GM12878 (cell line): ENCODE results near the gene NUDT5. TPM values are rescaled to one million over a fixed set of nuclear protein-coding genes. Genes with fewer than 3 reads are reported as not detected.
"Not testable (repeated sequence)": the region's sequence is repeated elsewhere in the genome, so short reads cannot be mapped to it uniquely, and the experiment has no call there.

Experiments used
- ATAC-seq: fragments of 200-7000 bp; cut with Tn5 transposase; 3 replicates; pipeline ENCODE4 v1.9.1; 2020; ENCODE audit warnings: mild to moderate bottlenecking, moderate library complexity
- BruUV-seq: library from RNA; stranded (reverse); fragments of 400-500 nt; replicated peaks from 2 replicates; lab custom pipeline; 2021; lab: Mats Ljungman, UMichigan
- CTCF ChIA-PET: fragments of 300-600 bp; sonication (Branson Sonifier 250); formaldehyde crosslinking; extraction: SDS; loops from one replicate; lab custom pipeline; 2021; ENCODE audit warnings: inconsistent platforms; lab: Yijun Ruan, JAX
- POLR2A ChIA-PET: fragments of 350-600 bp; formaldehyde crosslinking; extraction: SDS; loops from one replicate; lab custom pipeline; 2021; ENCODE audit warnings: inconsistent platforms; lab: Charles Lee
- RAD21 ChIA-PET: fragments of 300-600 bp; sonication (Branson Sonifier 250); formaldehyde crosslinking; loops from one replicate; lab custom pipeline; 2023; ENCODE audit warnings: antibody characterized with exemption; ENCODE audit not compliant: unreplicated experiment; lab: Charles Lee
- SMC1A ChIA-PET: fragments of 300-600 bp; sonication (Branson Sonifier 250); formaldehyde crosslinking; loops from one replicate; lab custom pipeline; 2023; ENCODE audit not compliant: unreplicated experiment, uncharacterized antibody; lab: Charles Lee
- DNase-seq: peaks from one replicate; pipeline ENCODE4 v3.0.0-alpha.2; 2011; ENCODE audit warnings: low read depth, low spot score
- FAIRE-seq: peaks from 3 replicates; lab custom pipeline; 2011; peaks lifted over from hg19 to GRCh38; lab: Jason Lieb, UNC
- H2AFZ ChIP-seq: 2 replicates; pipeline ENCODE4 v1.6.0; 2011; ENCODE audit warnings: low read depth, low read length, control low read depth; ENCODE audit not compliant: control insufficient read depth
- H3K27ac ChIP-seq: 2 replicates; pipeline ENCODE4 v1.5.1; 2011; ENCODE audit warnings: control low read depth; ENCODE audit not compliant: control insufficient read depth, insufficient read depth
- H3K27me3 ChIP-seq, 2 experiments: replicated peaks in 1 of 2; 2 replicates each; pipeline versions ENCODE4 v1.6.0 to v1.6.1; 2011; ENCODE audit warnings: low read length in 1 of 2; ENCODE audit not compliant: control insufficient read depth in 2 of 2, insufficient read depth in 2 of 2
- H3K36me3 ChIP-seq, 2 experiments: 2 replicates each; pipeline ENCODE4 v1.5.1; 2011; ENCODE audit warnings: low read length in 1 of 2; ENCODE audit not compliant: control insufficient read depth in 2 of 2, insufficient read depth in 2 of 2
- H3K4me1 ChIP-seq: 2 replicates; pipeline ENCODE4 v1.6.1; 2011; ENCODE audit warnings: mild to moderate bottlenecking, low read length, moderate library complexity, mixed read lengths; ENCODE audit not compliant: control insufficient read depth, insufficient read depth
- H3K4me2 ChIP-seq: 2 replicates; pipeline ENCODE4 v1.6.0; 2011; ENCODE audit warnings: control low read depth; ENCODE audit not compliant: control insufficient read depth, insufficient read depth
- H3K4me3 ChIP-seq: fragments of 200-600 bp; sonication (generic); 2 replicates; pipeline ENCODE4 v1.5.1; 2016
- H3K79me2 ChIP-seq: 2 replicates; pipeline ENCODE4 v1.6.0; 2011; ENCODE audit warnings: low read length; ENCODE audit not compliant: control insufficient read depth, insufficient read depth
- H3K9ac ChIP-seq: 2 replicates; pipeline ENCODE4 v1.8.0; 2011; ENCODE audit warnings: low read length, control low read depth, mixed read lengths; ENCODE audit not compliant: control insufficient read depth, insufficient read depth
- H3K9me3 ChIP-seq: replicated peaks from 3 replicates; pipeline ENCODE4 v1.5.1; 2011; ENCODE audit warnings: mild to moderate bottlenecking, low read length; ENCODE audit not compliant: control insufficient read depth, insufficient read depth
- H4K20me1 ChIP-seq: 2 replicates; pipeline ENCODE4 v1.6.0; 2011; ENCODE audit not compliant: control insufficient read depth, insufficient read depth
- CEBPB ChIP-seq, 2 experiments: fragments of 150-350 bp in 1 of 2; IDR thresholded peaks; 2 replicates each; pipeline ENCODE4 v1.6.1; 2012 to 2014; ENCODE audit warnings: low read depth in 2 of 2, low read length in 2 of 2, borderline replicate concordance in 1 of 2, inconsistent platforms in 1 of 2
- FOS ChIP-seq: IDR thresholded peaks from 3 replicates; pipeline ENCODE4 v1.6.1; 2011; ENCODE audit warnings: borderline replicate concordance; ENCODE audit not compliant: insufficient read length; ENCODE audit errors: extremely low read depth
- KAT2A ChIP-seq: conservative IDR thresholded peaks from 2 replicates; pipeline ENCODE4 v1.6.1; 2011; ENCODE audit warnings: low read depth, low read length; ENCODE audit not compliant: control insufficient read depth
- KLF5 ChIP-seq: fragments of 450-650 bp; IDR thresholded peaks from 2 replicates; pipeline ENCODE4 v1.6.1; 2014; ENCODE audit warnings: mild to moderate bottlenecking; ENCODE audit not compliant: partially characterized antibody
- TAF1 ChIP-seq: IDR thresholded peaks from 2 replicates; pipeline ENCODE4 v1.6.1; 2011; ENCODE audit warnings: mild to moderate bottlenecking, low read depth, low read length, borderline replicate concordance
- WRNIP1 ChIP-seq: IDR thresholded peaks from 2 replicates; pipeline ENCODE4 v1.6.1; 2011; ENCODE audit warnings: low read depth, low read length, improper control_type of control experiment, borderline replicate concordance
- YBX1 ChIP-seq: fragments of 450-650 bp; IDR thresholded peaks from 2 replicates; pipeline ENCODE4 v1.6.1; 2016; ENCODE audit warnings: antibody characterized with exemption
- ZNF274 ChIP-seq: IDR thresholded peaks from one replicate; pipeline ENCODE4 v1.8.0; 2011; ENCODE audit not compliant: insufficient read length, insufficient read depth
- WGBS: methylation state at CpG from one replicate; pipeline ENCODE4 v1.1.6; 2016; ENCODE audit warnings: low lambda C conversion rate; ENCODE audit not compliant: insufficient replicate concordance, insufficient coverage; ENCODE audit errors: missing lambda C conversion rate; 5-methylcytosine and 5-hydroxymethylcytosine counted together
- in situ Hi-C: fragments of 300-500 bp; cut with MboI; formaldehyde crosslinking; loops from 9 replicates; pipeline ENCODE4 v1.14.3; 2018; ENCODE audit warnings: mixed read lengths
- intact Hi-C: fragments of 100-400 bp; cut with micrococcal nuclease; formaldehyde crosslinking; loops from one replicate; pipeline ENCODE4 v1.14.2; 2022; ENCODE audit not compliant: unreplicated experiment
- polyA plus RNA-seq, 11 experiments: library from polyadenylated mRNA; depleted of rRNA in 4 of 11; unstranded in 6 of 11; stranded (reverse) in 5 of 11; fragments of >200 nt; fragmentation: Nextera tagmentation in 4 of 11; fragmentation: Illumina TruSeq in 1 of 11; extraction: Ambion mirVana in 4 of 11; extraction: Trizol in 1 of 11; gene quantifications; 1 replicate in 1 of 11; 2 replicates in 10 of 11; pipeline versions ENCODE4 v1.2.1 to v1.2.3, GENCODE V29; 2011 to 2016; ENCODE audit warnings: inconsistent platforms in 2 of 11, missing spikeins in 2 of 11, low read depth in 1 of 11
- total RNA-seq, 4 experiments: library from RNA; depleted of rRNA in 3 of 4; stranded (reverse); fragments of >200 nt in 3 of 4; fragmentation: Illumina TruSeq in 1 of 4; extraction: Trizol in 1 of 4; gene quantifications; 2 replicates each; pipeline versions ENCODE4 v1.2.1 to v1.2.3, GENCODE V29; 2013 to 2021
- TF ChIP-seq, protein P1 (sequence below): IDR thresholded peaks from 2 replicates; pipeline ENCODE4 v1.6.1; 2012; ENCODE audit warnings: low read depth, low read length, improper control_type of control experiment
- TF ChIP-seq, protein P2 (sequence below): IDR thresholded peaks from 2 replicates; pipeline ENCODE4 v1.6.1; 2012; ENCODE audit warnings: mild to moderate bottlenecking, low read depth, low read length

The NUDT5 gene
- total and polyA plus RNA-seq, 10 of the 15 experiments (the other 5 are each of a cell fraction or from before 2014, with no cell fraction given): 74.1 to 345 (median 153) TPM

DNA sequence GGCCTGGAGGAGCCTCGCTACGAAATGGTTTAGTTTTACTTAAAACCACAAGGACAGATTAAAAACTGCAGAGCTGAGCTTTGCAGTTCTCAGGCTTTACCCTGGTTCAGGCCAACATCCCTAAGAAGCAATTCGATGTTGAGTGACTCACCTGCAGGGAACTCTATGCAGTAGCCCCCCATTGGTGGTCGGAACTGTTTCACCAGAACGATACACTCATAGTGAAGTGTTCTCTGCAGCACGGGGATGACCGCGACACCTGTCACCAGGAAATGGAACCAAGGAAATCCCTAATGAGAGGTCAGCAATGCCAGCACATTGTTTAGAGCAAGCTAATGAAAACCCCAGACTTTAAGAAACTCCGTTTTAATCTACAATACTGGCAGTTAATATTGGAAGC lies 18.0 kb downstream of the NUDT5 start:
- DNase-seq: no peak
- Histone ChIP-seq H3K4me2 (no peak overlapping the region), H3K4me1 (no peaks in the 10 kb centered on the region), H4K20me1 (no peaks in the 10 kb centered on the region), H3K79me2 (no peaks in the 10 kb centered on the region), H3K9me3 (no peaks in the 10 kb centered on the region), H2AFZ (no peak overlapping the region), H3K27ac (no peak overlapping the region), H3K4me3 (no peak overlapping the region), H3K36me3 (peaks cover 6 to 20% of the 10 kb centered on the region in 2 experiments), H3K27me3 (no peaks in the 10 kb centered on the region), H3K9ac (no peak overlapping the region)
- intact Hi-C loops (no loop called here), in situ Hi-C loops (no loop called here)
- ChIA-PET RAD21 (no interaction called here), SMC1A (no interaction called here), CTCF (no interaction called here), POLR2A (no interaction called here)
- TF ChIP-seq, protein P1, sequence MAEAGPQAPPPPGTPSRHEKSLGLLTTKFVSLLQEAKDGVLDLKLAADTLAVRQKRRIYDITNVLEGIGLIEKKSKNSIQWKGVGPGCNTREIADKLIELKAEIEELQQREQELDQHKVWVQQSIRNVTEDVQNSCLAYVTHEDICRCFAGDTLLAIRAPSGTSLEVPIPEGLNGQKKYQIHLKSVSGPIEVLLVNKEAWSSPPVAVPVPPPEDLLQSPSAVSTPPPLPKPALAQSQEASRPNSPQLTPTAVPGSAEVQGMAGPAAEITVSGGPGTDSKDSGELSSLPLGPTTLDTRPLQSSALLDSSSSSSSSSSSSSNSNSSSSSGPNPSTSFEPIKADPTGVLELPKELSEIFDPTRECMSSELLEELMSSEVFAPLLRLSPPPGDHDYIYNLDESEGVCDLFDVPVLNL: no peak
- TF ChIP-seq KAT2A: no peak
- TF ChIP-seq ZNF274: no peak
- TF ChIP-seq CEBPB (IDR thresholded peaks at IDR 0.05; ENCODE audit: borderline replicate concordance in 1 of 2, low read depth in 2 of 2, low read length in 2 of 2): no peak
- no peak for TF ChIP-seq FOS
- TF ChIP-seq YBX1: no peak
- TF ChIP-seq, protein P2, sequence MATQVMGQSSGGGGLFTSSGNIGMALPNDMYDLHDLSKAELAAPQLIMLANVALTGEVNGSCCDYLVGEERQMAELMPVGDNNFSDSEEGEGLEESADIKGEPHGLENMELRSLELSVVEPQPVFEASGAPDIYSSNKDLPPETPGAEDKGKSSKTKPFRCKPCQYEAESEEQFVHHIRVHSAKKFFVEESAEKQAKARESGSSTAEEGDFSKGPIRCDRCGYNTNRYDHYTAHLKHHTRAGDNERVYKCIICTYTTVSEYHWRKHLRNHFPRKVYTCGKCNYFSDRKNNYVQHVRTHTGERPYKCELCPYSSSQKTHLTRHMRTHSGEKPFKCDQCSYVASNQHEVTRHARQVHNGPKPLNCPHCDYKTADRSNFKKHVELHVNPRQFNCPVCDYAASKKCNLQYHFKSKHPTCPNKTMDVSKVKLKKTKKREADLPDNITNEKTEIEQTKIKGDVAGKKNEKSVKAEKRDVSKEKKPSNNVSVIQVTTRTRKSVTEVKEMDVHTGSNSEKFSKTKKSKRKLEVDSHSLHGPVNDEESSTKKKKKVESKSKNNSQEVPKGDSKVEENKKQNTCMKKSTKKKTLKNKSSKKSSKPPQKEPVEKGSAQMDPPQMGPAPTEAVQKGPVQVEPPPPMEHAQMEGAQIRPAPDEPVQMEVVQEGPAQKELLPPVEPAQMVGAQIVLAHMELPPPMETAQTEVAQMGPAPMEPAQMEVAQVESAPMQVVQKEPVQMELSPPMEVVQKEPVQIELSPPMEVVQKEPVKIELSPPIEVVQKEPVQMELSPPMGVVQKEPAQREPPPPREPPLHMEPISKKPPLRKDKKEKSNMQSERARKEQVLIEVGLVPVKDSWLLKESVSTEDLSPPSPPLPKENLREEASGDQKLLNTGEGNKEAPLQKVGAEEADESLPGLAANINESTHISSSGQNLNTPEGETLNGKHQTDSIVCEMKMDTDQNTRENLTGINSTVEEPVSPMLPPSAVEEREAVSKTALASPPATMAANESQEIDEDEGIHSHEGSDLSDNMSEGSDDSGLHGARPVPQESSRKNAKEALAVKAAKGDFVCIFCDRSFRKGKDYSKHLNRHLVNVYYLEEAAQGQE: no peak
- no peak for TF ChIP-seq KLF5
- TF ChIP-seq TAF1: no peak
- no peak for TF ChIP-seq WRNIP1
- no TSS peak for BruUV-seq
- no peak for ATAC-seq
- over 99% methylated on average over 9 of the region's 9 CpGs for WGBS
- FAIRE-seq: no peak

GRCh38 chr10:12171512-12171911 lies 24.2 kb downstream of the NUDT5 start:
- RAD21 ChIA-PET, BruUV-seq, H3K9me3 ChIP-seq, FAIRE-seq, H3K4me2 ChIP-seq, in situ Hi-C loops, H3K4me3 ChIP-seq, H3K4me1 ChIP-seq, H3K79me2 ChIP-seq, H4K20me1 ChIP-seq, ATAC-seq, H3K9ac ChIP-seq, intact Hi-C loops, DNase-seq, CTCF ChIA-PET, H3K27ac ChIP-seq, H2AFZ ChIP-seq, H3K27me3 ChIP-seq: not testable (repeated sequence)
- SMC1A ChIA-PET: interaction anchor here (1.6 kb wide), 1 partner anchor 9 kb away, joined by 3 read pairs; no protein-coding TSS in a partner anchor
- POLR2A ChIA-PET: interaction anchor here (0.6 kb wide), 1 partner anchor 58 kb away, joined by 3 read pairs; no protein-coding TSS in a partner anchor
- peaks cover 9 to 30% of the 10 kb centered on the region in 2 experiments for H3K36me3 ChIP-seq
- 90% methylated on average over 6 of the region's 6 CpGs for WGBS
